ENCODE data around the gene CNKSR3.
A peak's percentile ranks its signal among the peaks of the same experiment; 100 is the strongest.

CNKSR3 gene

DNA sequence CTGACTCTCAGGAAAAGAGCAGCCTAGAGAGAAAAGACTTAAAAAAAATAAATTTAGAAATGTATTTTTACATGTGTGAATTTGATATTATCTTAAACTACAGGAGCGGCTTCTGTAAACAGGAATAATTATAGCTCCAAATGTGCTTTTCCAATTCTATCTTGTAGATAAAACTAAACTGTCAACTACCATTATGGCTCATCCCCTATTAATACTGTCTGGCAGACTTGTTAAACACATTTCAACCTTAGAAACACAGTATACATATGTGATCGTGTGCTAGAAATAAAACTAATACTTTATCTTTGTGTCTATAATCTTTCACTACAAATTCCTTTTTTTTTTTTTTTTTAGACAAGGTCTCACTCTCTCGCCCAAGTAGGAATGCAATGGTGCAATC is 75.8 kb downstream of the CNKSR3 start:
- Mint-ChIP-seq H3K36me3 (ENCODE audit: low read depth) (peaks cover 96% of the 10 kb centered on the region), H3K27me3 (ENCODE audit: low read depth, poor library complexity) (no peaks in the 10 kb centered on the region), H3K4me3 (no peak overlapping the region), H3K27ac (no peak overlapping the region), H3K9me3 (peaks cover 15% of the 10 kb centered on the region), H3K4me1 (no peaks in the 10 kb centered on the region)
- DNase-seq = no peak
- TF ChIP-seq, protein P1, sequence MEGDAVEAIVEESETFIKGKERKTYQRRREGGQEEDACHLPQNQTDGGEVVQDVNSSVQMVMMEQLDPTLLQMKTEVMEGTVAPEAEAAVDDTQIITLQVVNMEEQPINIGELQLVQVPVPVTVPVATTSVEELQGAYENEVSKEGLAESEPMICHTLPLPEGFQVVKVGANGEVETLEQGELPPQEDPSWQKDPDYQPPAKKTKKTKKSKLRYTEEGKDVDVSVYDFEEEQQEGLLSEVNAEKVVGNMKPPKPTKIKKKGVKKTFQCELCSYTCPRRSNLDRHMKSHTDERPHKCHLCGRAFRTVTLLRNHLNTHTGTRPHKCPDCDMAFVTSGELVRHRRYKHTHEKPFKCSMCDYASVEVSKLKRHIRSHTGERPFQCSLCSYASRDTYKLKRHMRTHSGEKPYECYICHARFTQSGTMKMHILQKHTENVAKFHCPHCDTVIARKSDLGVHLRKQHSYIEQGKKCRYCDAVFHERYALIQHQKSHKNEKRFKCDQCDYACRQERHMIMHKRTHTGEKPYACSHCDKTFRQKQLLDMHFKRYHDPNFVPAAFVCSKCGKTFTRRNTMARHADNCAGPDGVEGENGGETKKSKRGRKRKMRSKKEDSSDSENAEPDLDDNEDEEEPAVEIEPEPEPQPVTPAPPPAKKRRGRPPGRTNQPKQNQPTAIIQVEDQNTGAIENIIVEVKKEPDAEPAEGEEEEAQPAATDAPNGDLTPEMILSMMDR (IDR thresholded peaks at IDR 0.05) = no peak

DNA sequence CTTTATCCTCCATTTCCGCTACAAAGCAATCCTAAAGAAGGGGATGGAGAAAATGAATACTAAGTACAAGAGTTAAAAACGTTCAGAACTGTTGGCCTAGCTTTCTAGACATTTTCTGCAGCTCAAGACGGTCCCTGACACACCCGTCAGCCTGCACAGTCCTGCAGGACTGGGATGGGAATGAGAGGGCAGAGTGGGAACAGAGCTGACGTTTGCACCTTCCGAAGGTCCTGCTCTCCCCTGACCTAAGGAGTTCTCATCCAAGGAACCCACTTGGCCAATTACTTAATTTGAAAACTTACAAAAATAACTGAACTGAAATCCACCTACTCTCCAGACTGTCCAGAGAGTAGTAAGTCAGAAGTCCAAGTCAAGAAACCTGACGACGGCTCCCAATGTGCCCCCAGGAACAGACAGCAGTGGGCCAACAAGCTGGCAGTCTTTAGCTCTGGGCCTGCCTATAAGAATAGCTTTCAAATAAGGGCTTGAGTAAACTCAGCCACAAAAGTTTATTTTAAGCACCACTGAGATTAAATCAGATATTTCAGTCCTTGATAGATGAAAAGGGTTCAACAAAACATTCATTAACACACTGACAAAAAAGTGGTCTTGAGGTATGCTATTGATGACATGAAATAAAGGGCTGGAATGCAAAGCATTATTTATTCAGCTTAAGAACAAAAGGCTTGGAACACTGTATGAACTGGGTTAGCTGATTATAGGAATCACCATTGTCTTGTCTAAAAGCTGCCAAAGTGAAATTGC is 76.8 kb downstream of the CNKSR3 start:
- no peak for DNase-seq
- H3K4me1 Mint-ChIP-seq = no peaks in the 10 kb centered on the region
- peaks cover 95% of the 10 kb centered on the region for H3K36me3 Mint-ChIP-seq (ENCODE audit: low read depth)
- no peaks in the 10 kb centered on the region for H3K27me3 Mint-ChIP-seq (ENCODE audit: low read depth, poor library complexity)
- peaks cover 15% of the 10 kb centered on the region for H3K9me3 Mint-ChIP-seq
- peak overlapping the region; percentile 57 for H3K27ac Mint-ChIP-seq
- H3K4me3 Mint-ChIP-seq = no peak overlapping the region
- TF ChIP-seq, protein P1 (IDR thresholded peaks at IDR 0.05) = no peak

DNA sequence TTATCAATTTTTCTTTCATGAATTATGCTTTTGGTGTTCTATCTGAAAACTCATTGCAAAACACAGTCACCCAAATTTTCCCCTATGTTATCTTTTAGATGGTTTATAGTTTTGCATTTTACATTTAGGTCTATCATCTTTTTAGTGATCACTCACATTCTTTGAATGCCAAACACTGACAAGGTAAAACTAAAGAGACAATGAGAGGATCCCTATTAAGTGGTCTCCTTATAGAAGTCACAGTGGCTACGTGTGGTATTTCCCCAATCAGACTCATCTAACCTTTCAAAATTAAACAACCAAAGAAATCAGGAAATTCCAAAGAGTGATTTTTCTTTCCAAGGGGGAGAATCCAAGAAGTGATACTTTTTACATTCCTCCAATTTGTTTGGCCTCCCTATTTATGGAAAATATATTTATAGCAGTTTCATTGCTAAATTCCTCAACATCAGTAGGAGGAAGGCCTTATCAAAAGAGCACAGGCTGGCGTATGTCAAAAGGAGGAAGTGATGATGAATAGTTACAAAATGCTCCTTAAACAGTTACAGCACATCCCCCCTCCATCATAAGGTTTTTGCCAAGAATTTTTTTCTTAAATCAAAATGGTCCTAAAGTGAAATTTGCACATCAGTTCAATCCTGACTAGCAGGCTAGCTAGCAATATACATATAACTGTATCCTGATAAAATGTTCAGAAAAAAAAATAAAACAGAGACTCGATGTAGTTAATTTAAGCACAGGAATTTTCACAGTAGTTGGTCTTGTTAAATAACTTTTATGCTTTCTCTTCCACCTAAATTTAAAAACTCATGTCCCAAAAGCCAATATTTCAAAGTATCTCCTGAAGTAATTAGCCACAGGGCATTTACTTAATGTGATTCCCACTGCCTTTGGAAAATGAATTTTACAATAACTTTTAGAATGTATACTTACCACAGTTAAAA is 77.7 kb downstream of the CNKSR3 start:
- Mint-ChIP-seq H3K27ac (no peak overlapping the region), H3K27me3 (ENCODE audit: low read depth, poor library complexity) (no peaks in the 10 kb centered on the region), H3K4me1 (no peaks in the 10 kb centered on the region), H3K36me3 (ENCODE audit: low read depth) (peaks cover 93% of the 10 kb centered on the region), H3K4me3 (no peak overlapping the region), H3K9me3 (peaks cover 15% of the 10 kb centered on the region)
- TF ChIP-seq, protein P1 (IDR thresholded peaks at IDR 0.05) = no peak
- no peak for DNase-seq

DNA sequence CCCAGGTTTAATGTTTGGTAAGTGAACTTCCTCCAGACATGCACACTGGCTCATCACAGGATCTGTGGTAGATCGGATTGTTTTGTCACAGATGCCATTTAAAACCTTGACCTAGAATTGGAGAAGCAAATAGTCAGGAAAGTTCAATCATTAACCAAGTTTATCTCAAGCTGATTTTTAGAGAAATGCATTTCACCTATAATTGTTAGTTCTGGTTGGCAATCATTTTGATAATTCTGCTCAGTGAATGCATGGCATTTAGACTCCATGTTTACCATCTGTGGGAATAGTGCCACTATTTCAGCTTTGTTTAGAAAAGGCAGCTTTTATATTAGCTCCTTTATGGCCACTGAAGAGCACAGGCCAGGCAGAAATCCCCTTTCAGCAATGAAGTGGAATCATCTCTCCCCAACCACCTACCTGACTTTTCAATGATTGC is 80.0 kb downstream of the CNKSR3 start:
- Mint-ChIP-seq H3K4me1 (no peaks in the 10 kb centered on the region), H3K27me3 (ENCODE audit: low read depth, poor library complexity) (no peaks in the 10 kb centered on the region), H3K9me3 (peaks cover 15% of the 10 kb centered on the region), H3K27ac (no peak overlapping the region), H3K4me3 (no peak overlapping the region), H3K36me3 (ENCODE audit: low read depth) (peaks cover 90% of the 10 kb centered on the region)
- DNase-seq = no peak
- TF ChIP-seq, protein P1 (IDR thresholded peaks at IDR 0.05) = no peak

DNA sequence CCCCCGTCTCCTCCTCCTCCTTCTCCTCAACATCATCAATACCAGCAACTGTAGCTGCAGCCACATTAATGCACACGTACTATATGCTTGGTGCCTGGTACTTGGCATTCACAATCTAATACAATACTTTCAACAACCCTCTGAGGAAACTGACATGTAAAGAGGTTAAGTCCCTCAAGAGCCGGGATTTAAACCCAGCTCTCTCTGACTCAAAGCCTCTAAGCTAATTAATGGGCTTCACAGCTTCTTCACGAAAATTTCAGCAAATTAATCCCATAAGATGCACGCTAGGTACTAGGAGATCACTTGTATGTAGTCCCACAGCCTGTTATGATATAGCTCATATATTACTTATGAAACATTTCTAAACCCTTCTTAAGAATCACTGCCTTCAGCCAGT is 80.8 kb downstream of the CNKSR3 start:
- H3K9me3 Mint-ChIP-seq = peaks cover 15% of the 10 kb centered on the region
- H3K36me3 Mint-ChIP-seq (ENCODE audit: low read depth) = peaks cover 90% of the 10 kb centered on the region
- no peak overlapping the region for H3K27ac Mint-ChIP-seq
- H3K27me3 Mint-ChIP-seq (ENCODE audit: low read depth, poor library complexity) = no peaks in the 10 kb centered on the region
- no peak for DNase-seq
- H3K4me3 Mint-ChIP-seq = no peak overlapping the region
- H3K4me1 Mint-ChIP-seq = no peaks in the 10 kb centered on the region
- TF ChIP-seq, protein P1 (IDR thresholded peaks at IDR 0.05) = no peak

All from nephron progenitor cell (in vitro differentiated cells).